Lower leg skin (tissue), 4 donors: ENCODE data around the gene MAML1. TPM values are rescaled to one million over a fixed set of nuclear protein-coding genes. Genes with fewer than 3 reads are reported as not detected.

Experiments used
- DNase-seq, 2 donors: peaks; one replicate each; pipeline ENCODE4 v3.0.0-alpha.2; 2019; ENCODE audit warnings: low spot score in 2 of 2
- H3K4me3 ChIP-seq: fragments of 200-600 bp; sonication (generic); 2 replicates; pipeline ENCODE4 v1.5.1; 2017; ENCODE audit warnings: mild to moderate bottlenecking, low read depth; ENCODE audit not compliant: poor library complexity, severe bottlenecking
- POLR2A ChIP-seq, 2 donors: fragments of 450-650 bp; IDR thresholded peaks; one replicate each; pipeline ENCODE4 v1.6.1; 2016 to 2017; ENCODE audit warnings: antibody characterized with exemption in 2 of 2, mild to moderate bottlenecking in 1 of 2, moderate library complexity in 1 of 2
- WGBS, 2 donors: methylation state at CpG; one replicate each; pipeline ENCODE4 v1.1.5; 2018; 5-methylcytosine and 5-hydroxymethylcytosine counted together
- intact Hi-C: fragments of 100-400 bp; cut with DNase I; formaldehyde crosslinking; loops from one replicate; pipeline ENCODE4 v1.15.0; 2023; ENCODE audit warnings: low total_unique reads
- total RNA-seq, 4 donors: library from RNA; depleted of rRNA; stranded (reverse); fragments of >200 nt; gene quantifications; one replicate each; pipeline ENCODE4 v1.1.0, GENCODE V29; 2016
- TF ChIP-seq, protein P1 (sequence below), 3 donors: fragments of 450-650 bp; IDR thresholded peaks; one replicate each; pipeline ENCODE4 v1.5.1; 2016; ENCODE audit warnings: antibody characterized with exemption in 3 of 3, mild to moderate bottlenecking in 3 of 3, moderate library complexity in 2 of 3

MAML1 gene
- total RNA-seq, 4 donors from 2014 or later = 25.5 to 46.8 (median 31.5) TPM

DNA sequence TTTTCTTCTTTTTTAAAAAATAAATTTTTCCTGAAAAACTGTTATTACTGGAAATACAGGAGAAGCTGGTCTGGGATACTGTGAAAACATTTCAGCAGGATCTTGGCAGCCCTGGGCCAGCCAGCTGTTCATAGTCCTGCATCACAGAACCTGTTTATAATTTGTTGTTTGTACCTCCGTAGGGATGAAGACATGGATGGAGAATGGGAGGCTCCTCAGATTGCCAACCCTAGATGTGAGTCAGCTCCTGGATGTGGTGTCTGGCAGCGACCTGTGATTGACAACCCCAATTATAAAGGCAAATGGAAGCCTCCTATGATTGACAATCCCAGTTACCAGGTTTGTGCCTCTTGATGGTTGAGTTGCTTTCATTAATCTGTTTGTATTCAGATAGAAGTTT lies 12.4 kb upstream of the MAML1 start:
- intact Hi-C loops = no loop called here
- TF ChIP-seq POLR2A (IDR thresholded peaks at IDR 0.05) = no peak
- TF ChIP-seq, protein P1, sequence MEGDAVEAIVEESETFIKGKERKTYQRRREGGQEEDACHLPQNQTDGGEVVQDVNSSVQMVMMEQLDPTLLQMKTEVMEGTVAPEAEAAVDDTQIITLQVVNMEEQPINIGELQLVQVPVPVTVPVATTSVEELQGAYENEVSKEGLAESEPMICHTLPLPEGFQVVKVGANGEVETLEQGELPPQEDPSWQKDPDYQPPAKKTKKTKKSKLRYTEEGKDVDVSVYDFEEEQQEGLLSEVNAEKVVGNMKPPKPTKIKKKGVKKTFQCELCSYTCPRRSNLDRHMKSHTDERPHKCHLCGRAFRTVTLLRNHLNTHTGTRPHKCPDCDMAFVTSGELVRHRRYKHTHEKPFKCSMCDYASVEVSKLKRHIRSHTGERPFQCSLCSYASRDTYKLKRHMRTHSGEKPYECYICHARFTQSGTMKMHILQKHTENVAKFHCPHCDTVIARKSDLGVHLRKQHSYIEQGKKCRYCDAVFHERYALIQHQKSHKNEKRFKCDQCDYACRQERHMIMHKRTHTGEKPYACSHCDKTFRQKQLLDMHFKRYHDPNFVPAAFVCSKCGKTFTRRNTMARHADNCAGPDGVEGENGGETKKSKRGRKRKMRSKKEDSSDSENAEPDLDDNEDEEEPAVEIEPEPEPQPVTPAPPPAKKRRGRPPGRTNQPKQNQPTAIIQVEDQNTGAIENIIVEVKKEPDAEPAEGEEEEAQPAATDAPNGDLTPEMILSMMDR (IDR thresholded peaks at IDR 0.05) = no peak
- WGBS, 2 donors = 59 to 75% methylated on average over 2 of the region's 2 CpGs
- no peak overlapping the region for H3K4me3 ChIP-seq
- no peak for DNase-seq

DNA sequence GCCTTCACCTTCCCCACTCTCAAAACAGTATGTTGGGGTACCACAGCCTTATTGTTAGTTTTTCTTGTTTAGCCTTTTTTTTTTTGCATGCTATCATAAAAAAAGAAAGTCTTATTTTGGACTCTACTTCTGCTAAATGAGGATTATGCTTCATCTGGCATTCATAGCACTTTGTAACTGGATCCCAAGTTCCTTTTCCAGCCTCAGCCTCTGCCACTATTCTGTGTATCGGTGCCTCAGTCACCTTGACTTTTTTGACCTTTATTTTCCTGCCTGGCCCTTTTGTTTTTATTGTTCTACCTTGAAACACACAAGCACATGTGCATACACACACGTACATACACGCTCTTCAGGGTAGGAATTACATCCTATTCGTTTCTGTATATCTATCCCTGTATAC lies 8.5 kb upstream of the MAML1 start:
- WGBS, 2 donors = 84 to 85% methylated on average over 4 of the region's 4 CpGs
- intact Hi-C loops = no loop called here

DNA sequence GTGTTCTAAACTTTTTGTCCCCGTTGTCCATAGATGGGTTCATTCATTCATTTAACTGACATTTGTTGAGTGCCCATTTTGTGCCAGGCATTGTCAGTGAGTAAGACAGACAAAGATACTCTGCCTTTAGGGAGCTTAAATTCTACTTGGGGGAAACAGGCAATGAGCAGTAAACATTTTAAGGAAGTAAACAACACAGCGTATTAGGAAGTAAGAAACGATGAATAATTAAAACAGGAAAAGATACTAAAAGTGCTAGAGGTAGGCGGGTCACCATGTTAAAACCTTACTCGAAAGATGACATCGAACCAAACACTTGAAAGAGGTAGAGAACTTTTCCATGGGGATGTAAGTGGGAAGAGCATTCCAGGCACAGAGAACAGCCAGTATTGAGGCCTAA lies 5.5 kb upstream of the MAML1 start:
- intact Hi-C loops = no loop called here
- H3K4me3 ChIP-seq = no peak overlapping the region
- no peak for DNase-seq
- 84 to 87% methylated on average over 6 of the region's 6 CpGs for WGBS, 2 donors
- TF ChIP-seq, protein P1 (IDR thresholded peaks at IDR 0.05) = no peak
- no peak for TF ChIP-seq POLR2A (IDR thresholded peaks at IDR 0.05)

More for the DNA sequence above, 8.5 kb upstream of the MAML1 start:
- no peak overlapping the region for H3K4me3 ChIP-seq
- TF ChIP-seq POLR2A (IDR thresholded peaks at IDR 0.05) = no peak
- TF ChIP-seq, protein P1 (IDR thresholded peaks at IDR 0.05) = no peak
- DNase-seq = no peak

DNA sequence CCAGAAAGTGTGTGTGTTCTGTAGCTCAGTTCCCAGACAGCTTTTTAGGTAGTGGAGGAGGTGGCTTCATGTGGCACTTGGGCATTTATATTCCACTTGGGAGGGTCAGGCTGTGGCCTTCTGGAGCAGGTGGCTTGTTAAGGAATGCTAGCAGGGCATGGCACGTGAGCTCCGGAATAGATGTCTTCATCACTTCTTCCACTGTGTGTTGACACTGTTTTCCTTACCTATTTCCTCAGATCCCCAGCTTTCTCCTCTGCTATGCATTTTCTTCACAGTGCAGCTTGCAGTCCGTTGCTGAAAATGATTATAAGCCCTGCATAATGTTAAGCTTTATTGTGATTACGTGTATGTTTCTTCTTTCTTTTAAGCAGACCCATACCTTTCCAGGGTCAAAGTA lies 3.3 kb upstream of the MAML1 start:
- H3K4me3 ChIP-seq = no peak overlapping the region
- WGBS, 2 donors = 82 to 87% methylated on average over 4 of the region's 4 CpGs
- intact Hi-C loops = no loop called here
- DNase-seq = no peak
- no peak for TF ChIP-seq POLR2A (IDR thresholded peaks at IDR 0.05)
- TF ChIP-seq, protein P1 (IDR thresholded peaks at IDR 0.05) = no peak

DNA sequence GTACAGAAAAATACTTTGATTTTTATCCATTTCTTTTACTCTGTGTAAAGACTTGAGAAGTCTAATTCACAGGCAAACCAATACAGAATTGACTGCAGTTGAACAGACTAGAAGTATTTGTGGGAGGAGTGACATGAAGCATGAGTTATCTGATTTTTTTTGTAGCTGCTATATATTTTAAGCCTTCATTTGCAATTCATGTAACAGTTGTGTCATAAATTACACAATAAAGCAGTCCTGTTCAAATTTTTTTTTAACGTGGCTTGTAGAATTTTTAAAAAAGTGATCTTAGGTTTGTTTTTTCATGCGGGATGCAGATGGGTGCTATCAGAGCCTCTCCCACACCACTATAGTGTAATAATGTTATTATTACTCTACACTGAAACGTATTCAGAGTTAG lies 2.9 kb upstream of the MAML1 start:
- H3K4me3 ChIP-seq = no peak overlapping the region
- no peak for DNase-seq
- intact Hi-C loops = no loop called here
- TF ChIP-seq, protein P1 (IDR thresholded peaks at IDR 0.05) = no peak
- no peak for TF ChIP-seq POLR2A (IDR thresholded peaks at IDR 0.05)
- 72 to 83% methylated on average over 3 of the region's 3 CpGs for WGBS, 2 donors

DNA sequence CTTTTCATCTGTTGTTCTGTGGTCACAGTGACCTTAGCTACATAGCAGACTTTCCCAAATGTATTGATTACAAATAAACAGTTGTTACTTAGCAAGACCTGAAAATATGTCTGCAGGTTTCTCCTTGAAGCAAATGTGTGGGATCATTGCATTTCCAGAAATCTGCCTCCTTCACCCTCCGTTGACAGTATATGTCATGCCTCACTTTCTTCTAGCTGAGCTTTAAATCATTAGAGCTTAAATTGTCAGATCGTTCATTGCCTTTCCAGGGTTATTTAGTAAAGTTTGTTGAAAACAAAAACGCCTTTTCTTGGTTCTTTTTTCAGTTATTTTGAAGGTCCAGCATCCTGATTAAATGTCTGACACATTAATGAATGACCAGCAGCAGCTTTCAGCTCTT lies 2.3 kb upstream of the MAML1 start:
- TF ChIP-seq, protein P1 (IDR thresholded peaks at IDR 0.05) = no peak
- TF ChIP-seq POLR2A (IDR thresholded peaks at IDR 0.05) = no peak
- DNase-seq = no peak
- intact Hi-C loops = no loop called here
- no peak overlapping the region for H3K4me3 ChIP-seq
- WGBS, 2 donors = 72 to 75% methylated on average over 3 of the region's 3 CpGs
